HEK293 (cell line): ENCODE results near the gene RING1.

ENCODE experiments used
- CTCF ChIA-PET: fragments of 350-600 bp; formaldehyde crosslinking; extraction: SDS; loops from one replicate; lab custom pipeline; 2021; ENCODE audit warnings: antibody characterized with exemption; lab: Yijun Ruan, JAX
- POLR2A ChIA-PET: fragments of 300-600 bp; formaldehyde crosslinking; extraction: SDS; loops from one replicate; lab custom pipeline; 2020; ENCODE audit warnings: antibody characterized with exemption, inconsistent platforms; lab: Yijun Ruan, JAX
- H3K27ac ChIP-seq: fragments of 200-500 bp; sonication (Bioruptor generic); 2 replicates; pipeline ENCODE4 v1.5.1; 2014; ENCODE audit warnings: low read depth, low read length, control low read depth, inconsistent platforms; ENCODE audit errors: extremely low read depth
- H3K36me3 ChIP-seq, 2 experiments: fragments of 200-500 bp in 1 of 2; sonication (Bioruptor generic) in 1 of 2; 1 replicate in 1 of 2; 2 replicates in 1 of 2; pipeline ENCODE4 v1.5.1; 2014 to 2017; ENCODE audit warnings: inconsistent platforms in 2 of 2, low read length in 2 of 2; ENCODE audit not compliant: control insufficient read depth in 2 of 2, insufficient read depth in 1 of 2
- H3K4me1 ChIP-seq: fragments of 200-500 bp; sonication (Bioruptor generic); 2 replicates; pipeline ENCODE4 v1.5.1; 2014; ENCODE audit warnings: mild to moderate bottlenecking, low read length, inconsistent platforms; ENCODE audit not compliant: control insufficient read depth, insufficient read depth
- H3K4me3 ChIP-seq: 2 replicates; pipeline ENCODE4 v1.5.1; 2011; ENCODE audit warnings: low read depth, mild to moderate bottlenecking, control low read depth, low read length, moderate library complexity
- H3K9me3 ChIP-seq: fragments of 200-500 bp; sonication (Bioruptor generic); 2 replicates; pipeline ENCODE4 v1.5.1; 2014; ENCODE audit warnings: low read depth, low read length, inconsistent platforms; ENCODE audit not compliant: control insufficient read depth, insufficient read depth
- BCL11B ChIP-seq: fragments of 450-650 bp; formaldehyde crosslinking; IDR thresholded peaks from 2 replicates; pipeline ENCODE4 v1.5.1; 2016; ENCODE audit warnings: low read depth, missing biosample characterization, missing genetic modification characterization
- IKZF3 ChIP-seq: fragments of 450-650 bp; IDR thresholded peaks from 2 replicates; pipeline ENCODE4 v1.5.0; 2018; ENCODE audit warnings: missing biosample characterization, mild to moderate bottlenecking, missing genetic modification characterization, moderate library complexity
- INSM2 ChIP-seq: fragments of 450-650 bp; formaldehyde crosslinking; IDR thresholded peaks from 2 replicates; pipeline ENCODE4 v1.5.1; 2016; ENCODE audit warnings: missing biosample characterization, missing genetic modification characterization
- KLF1 ChIP-seq: fragments of 450-650 bp; formaldehyde crosslinking; IDR thresholded peaks from 2 replicates; pipeline ENCODE4 v1.5.1; 2016; ENCODE audit warnings: missing biosample characterization, missing genetic modification characterization
- PRDM1 ChIP-seq: fragments of 450-650 bp; formaldehyde crosslinking; IDR thresholded peaks from 2 replicates; pipeline ENCODE4; 2016; ENCODE audit warnings: missing biosample characterization, missing genetic modification characterization
- REST ChIP-seq: fragments of 450-650 bp; formaldehyde crosslinking; IDR thresholded peaks from 2 replicates; pipeline ENCODE4 v1.5.1; 2016; ENCODE audit warnings: missing biosample characterization, missing genetic modification characterization
- SETDB1 ChIP-seq: IDR thresholded peaks from one replicate; pipeline ENCODE4 v1.6.1; 2017; ENCODE audit warnings: mild to moderate bottlenecking, low read length, moderate library complexity, mixed read lengths; ENCODE audit not compliant: insufficient read length
- SP7 ChIP-seq: fragments of 450-650 bp; formaldehyde crosslinking; IDR thresholded peaks from 2 replicates; pipeline ENCODE4 v1.5.1; 2016; ENCODE audit warnings: missing biosample characterization, missing genetic modification characterization
- ZBTB10 ChIP-seq: fragments of 450-650 bp; formaldehyde crosslinking; IDR thresholded peaks from 2 replicates; pipeline ENCODE4 v1.5.1; 2016; ENCODE audit warnings: missing biosample characterization, missing genetic modification characterization
- ZFP37 ChIP-seq: fragments of 450-650 bp; formaldehyde crosslinking; IDR thresholded peaks from 2 replicates; pipeline ENCODE4 v1.5.1; 2016; ENCODE audit warnings: missing biosample characterization, missing genetic modification characterization
- ZNF112 ChIP-seq: fragments of 450-650 bp; formaldehyde crosslinking; IDR thresholded peaks from 2 replicates; pipeline ENCODE4 v1.5.0; 2017; ENCODE audit warnings: missing biosample characterization, missing genetic modification characterization
- ZNF133 ChIP-seq: fragments of 450-650 bp; formaldehyde crosslinking; IDR thresholded peaks from 2 replicates; pipeline ENCODE4 v1.5.1; 2016; ENCODE audit warnings: missing biosample characterization, missing genetic modification characterization
- ZNF202 ChIP-seq: fragments of 450-650 bp; formaldehyde crosslinking; IDR thresholded peaks from 2 replicates; pipeline ENCODE4 v1.5.1; 2016; ENCODE audit warnings: missing biosample characterization, missing genetic modification characterization, borderline replicate concordance
- ZNF214 ChIP-seq: fragments of 450-650 bp; formaldehyde crosslinking; IDR thresholded peaks from 2 replicates; pipeline ENCODE4 v1.5.1; 2017; ENCODE audit warnings: missing biosample characterization, mild to moderate bottlenecking, missing genetic modification characterization, borderline replicate concordance
- ZNF341 ChIP-seq: fragments of 450-650 bp; formaldehyde crosslinking; IDR thresholded peaks from 2 replicates; pipeline ENCODE4; 2016; ENCODE audit warnings: low read depth, missing biosample characterization, missing genetic modification characterization
- ZNF416 ChIP-seq: fragments of 450-650 bp; formaldehyde crosslinking; IDR thresholded peaks from 2 replicates; pipeline ENCODE4 v1.5.1; 2016; ENCODE audit warnings: missing biosample characterization, missing genetic modification characterization
- ZNF449 ChIP-seq: fragments of 450-650 bp; formaldehyde crosslinking; IDR thresholded peaks from 2 replicates; pipeline ENCODE4 v1.5.1; 2017; ENCODE audit warnings: missing biosample characterization, mild to moderate bottlenecking, missing genetic modification characterization, moderate library complexity
- ZNF521 ChIP-seq: fragments of 450-650 bp; formaldehyde crosslinking; IDR thresholded peaks from 2 replicates; pipeline ENCODE4 v1.5.1; 2017; ENCODE audit warnings: missing biosample characterization, mild to moderate bottlenecking, missing genetic modification characterization
- ZNF629 ChIP-seq: fragments of 450-650 bp; formaldehyde crosslinking; IDR thresholded peaks from 2 replicates; pipeline ENCODE4 v1.5.1; 2017; ENCODE audit warnings: missing biosample characterization, missing genetic modification characterization
- ZNF768 ChIP-seq: fragments of 450-650 bp; formaldehyde crosslinking; IDR thresholded peaks from 2 replicates; pipeline ENCODE4 v1.5.1; 2018; ENCODE audit warnings: missing biosample characterization, mild to moderate bottlenecking, missing genetic modification characterization
- ZNF777 ChIP-seq: fragments of 450-650 bp; formaldehyde crosslinking; IDR thresholded peaks from 2 replicates; pipeline ENCODE4 v1.5.1; 2017; ENCODE audit warnings: missing biosample characterization, missing genetic modification characterization, borderline replicate concordance
- ZNF843 ChIP-seq: fragments of 450-650 bp; formaldehyde crosslinking; IDR thresholded peaks from 2 replicates; pipeline ENCODE4 v1.5.1; 2016; ENCODE audit warnings: missing biosample characterization, missing genetic modification characterization
- ZSCAN30 ChIP-seq: fragments of 450-650 bp; IDR thresholded peaks from 2 replicates; pipeline ENCODE4 v1.5.1; 2018; ENCODE audit warnings: missing biosample characterization, mild to moderate bottlenecking, missing genetic modification characterization, moderate library complexity

The RING1 gene

GRCh38 chr6:33206864-33207551 lies 1.3 kb upstream of the RING1 start:
- H3K4me3 ChIP-seq: peak overlapping the region; percentile 88
- ChIA-PET CTCF (interaction anchor here (0.6 kb wide), 1 partner anchor 9 kb away, joined by 3 read pairs; no protein-coding TSS in a partner anchor), POLR2A (interaction anchor here (0.6 to 2.8 kb wide), 5 partner anchors 9 to 235 kb away, joined by 3 to 23 read pairs (median 5); partner anchors contain the start of genes RPS18 and VPS52)
- no peaks in the 10 kb centered on the region for H3K9me3 ChIP-seq
- H3K36me3 ChIP-seq: peaks cover 10 to 44% of the 10 kb centered on the region in 2 experiments
- TF ChIP-seq ZNF521 (tag by site-specific recombination) (no peak), ZNF629 (tag by site-specific recombination) (peak; percentile 33; the same call in 1 of the 2 replicates), ZFP37 (tag by site-specific recombination) (no peak), ZNF449 (tag by site-specific recombination) (no peak), ZNF416 (tag by site-specific recombination) (no peak), KLF1 (tag by site-specific recombination) (0 out of 2 replicates have a peak, but pooled peaks have one; percentile 6), IKZF3 (tag by site-specific recombination) (peak; percentile 97), INSM2 (tag by site-specific recombination) (0 out of 2 replicates have a peak, but pooled peaks have one; percentile 16), ZNF112 (tag by site-specific recombination) (no peak), ZNF768 (no peak), ZNF777 (tag by site-specific recombination) (no peak), PRDM1 (tag by site-specific recombination) (peak; percentile 62; the same call in 1 of the 2 replicates), SP7 (tag by site-specific recombination) (no peak), ZNF202 (tag by site-specific recombination) (no peak)
- TF ChIP-seq, all 188 proteins: peak for 5
- peaks cover 15% of the 10 kb centered on the region for H3K4me1 ChIP-seq
- H3K27ac ChIP-seq: peak overlapping the region; percentile 95; the same call in 1 of the 2 replicates

GRCh38 chr6:33207552-33208090 lies 679 bp upstream of the RING1 start:
- ChIA-PET CTCF (interaction anchor here (0.6 to 3.9 kb wide), 2 partner anchors 10 to 40 kb away, joined by 3 to 30 read pairs; no protein-coding TSS in a partner anchor), POLR2A (interaction anchor here (0.6 to 2.8 kb wide), 14 partner anchors 8 to 237 kb away, joined by 3 to 25 read pairs (median 6); partner anchors contain the start of genes RPS18, RXRB, SLC39A7 and VPS52)
- H3K9me3 ChIP-seq: no peaks in the 10 kb centered on the region
- peaks cover 15% of the 10 kb centered on the region for H3K4me1 ChIP-seq
- H3K4me3 ChIP-seq: peak overlapping the region; percentile 88
- peak overlapping the region; percentile 95 for H3K27ac ChIP-seq
- peaks cover 11 to 41% of the 10 kb centered on the region in 2 experiments for H3K36me3 ChIP-seq
- TF ChIP-seq SETDB1 (no peak), ZBTB10 (peak; percentile 92), ZNF843 (tag by site-specific recombination) (0 out of 2 replicates have a peak, but pooled peaks have one; percentile 30), REST (tag by site-specific recombination) (no peak), BCL11B (tag by site-specific recombination) (no peak), ZSCAN30 (no peak), ZNF214 (tag by site-specific recombination) (no peak), ZNF133 (tag by site-specific recombination) (no peak), ZNF341 (tag by site-specific recombination) (peak; percentile 28; the same call in 1 of the 2 replicates)
